AG08395 (cell line): ENCODE measurements around the gene CFAP52.
"Not testable (repeated sequence)": the region's sequence is repeated elsewhere in the genome, so short reads cannot be mapped to it uniquely, and the experiment has no call there.

ENCODE experiments used
- DNase-seq: peaks from one replicate; pipeline ENCODE4 v3.0.0; 2012; ENCODE audit warnings: mixed read lengths, low spot score

The CFAP52 gene

GRCh38 chr17:9576521-9577372 is at the start of gene CFAP52:
Gene CFAP52, plus strand, starts transcription at chr17:9576642. Its CDS starts 54 bp downstream, at chr17:9576696.
- DNase-seq = peak; percentile 90

GRCh38 chr17:9527788-9528187 is 48.7 kb upstream of the CFAP52 start:
- no peak for DNase-seq

GRCh38 chr17:9529033-9529700 is 47.3 kb upstream of the CFAP52 start:
- DNase-seq = peak; percentile 66

DNA sequence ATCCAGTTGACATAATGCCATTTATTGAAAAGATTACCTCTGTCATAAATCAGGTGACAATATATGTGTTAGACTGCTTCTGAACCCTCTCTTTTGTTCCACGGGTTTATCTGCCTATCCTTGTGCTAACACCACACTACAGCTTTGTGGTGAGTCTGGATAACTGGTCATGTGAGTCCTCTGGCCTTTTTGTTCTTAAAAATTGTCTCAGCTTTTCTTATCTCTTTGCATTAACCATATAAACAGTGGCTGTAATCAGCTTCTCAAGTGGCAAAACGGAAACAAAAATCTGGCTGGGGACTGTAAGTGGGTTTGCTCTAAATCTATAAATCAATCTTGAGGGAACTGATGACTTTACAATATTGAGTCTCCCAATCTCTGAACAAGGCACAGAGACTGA is 45.4 kb upstream of the CFAP52 start:
- DNase-seq = no peak

DNA sequence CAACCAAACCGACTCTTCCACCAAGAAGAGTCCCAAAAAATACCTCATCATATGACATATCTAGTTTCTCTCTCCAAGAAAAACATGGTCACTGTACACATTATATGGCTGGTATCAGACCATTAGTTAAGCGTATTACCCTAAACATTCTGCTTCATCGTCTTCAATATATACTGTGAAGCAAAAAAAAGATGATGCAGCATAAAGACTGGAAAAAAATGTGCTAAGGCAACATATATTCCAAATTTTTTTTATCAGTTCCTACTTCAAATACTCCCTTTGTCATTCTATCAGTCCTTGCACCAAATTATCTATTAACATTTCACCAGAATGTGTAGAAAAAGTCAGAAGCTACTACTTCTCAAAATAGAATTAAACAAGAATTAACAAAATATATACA is 43.7 kb upstream of the CFAP52 start:
- DNase-seq = no peak

DNA sequence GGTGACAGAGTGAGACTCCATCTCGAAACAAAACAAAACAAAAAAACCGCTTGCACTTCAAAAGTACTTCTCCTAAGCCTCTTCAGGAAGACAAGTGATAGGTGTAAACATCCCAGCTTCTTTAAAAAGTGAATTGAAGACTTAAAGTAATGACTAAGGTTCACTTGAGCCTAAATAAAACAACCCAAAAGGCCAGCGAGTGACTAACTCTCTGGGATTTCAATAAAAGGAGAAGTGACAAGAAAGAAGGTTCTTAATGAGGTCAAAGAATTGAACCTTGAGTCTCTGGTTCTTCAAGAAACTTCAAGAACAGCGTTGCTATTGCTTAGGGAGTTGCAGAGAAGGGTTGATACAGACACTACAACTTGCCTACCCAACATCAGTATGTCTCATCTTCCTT is 43.0 kb upstream of the CFAP52 start:
- no peak for DNase-seq

DNA sequence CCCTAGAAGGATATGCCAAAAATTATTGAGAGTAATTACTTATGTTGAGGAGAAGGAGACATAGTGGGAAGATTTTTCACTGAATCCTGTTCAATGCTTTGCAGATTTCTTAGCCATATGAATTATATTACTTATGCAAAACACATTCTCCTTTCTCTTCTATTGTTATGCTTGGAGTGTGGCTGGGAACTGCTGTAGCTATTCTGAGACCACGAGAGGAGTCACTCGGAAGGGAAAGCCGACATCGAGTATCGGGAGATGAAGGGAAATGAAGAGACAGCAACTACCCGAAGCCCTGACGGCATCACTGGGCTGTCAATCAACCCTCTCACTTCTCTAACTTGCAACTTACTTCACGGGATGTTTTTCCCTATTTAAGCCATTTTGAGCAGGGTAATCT is 40.4 kb upstream of the CFAP52 start:
- DNase-seq = no peak

DNA sequence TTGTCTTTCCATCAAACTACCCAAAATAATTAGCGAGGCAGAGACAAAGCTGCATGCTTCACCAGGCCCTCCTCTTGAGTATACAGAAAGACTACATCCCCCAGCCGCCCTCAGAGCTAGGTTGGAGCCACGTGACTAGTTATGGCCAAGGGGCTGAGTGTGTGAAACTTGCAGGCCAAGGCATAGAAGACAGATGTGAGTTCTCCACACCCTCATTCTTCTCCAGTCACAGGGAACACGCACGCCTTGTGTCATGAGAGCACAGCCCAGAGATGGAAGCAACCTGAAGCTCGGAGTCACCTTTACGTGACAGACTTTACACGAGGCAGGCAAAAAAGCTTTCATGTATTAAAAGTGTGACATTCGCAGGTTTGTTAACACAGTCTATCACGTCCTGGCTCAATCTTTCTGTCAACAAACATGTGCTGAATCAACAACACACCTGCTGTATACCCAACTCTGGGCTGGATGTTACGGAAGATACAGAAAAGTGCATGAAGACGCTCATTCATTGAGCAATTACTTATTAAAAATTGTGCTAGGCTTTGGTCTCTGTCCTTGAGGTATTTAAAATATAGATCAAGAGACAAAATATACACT is 39.2 kb upstream of the CFAP52 start:
- DNase-seq = no peak

DNA sequence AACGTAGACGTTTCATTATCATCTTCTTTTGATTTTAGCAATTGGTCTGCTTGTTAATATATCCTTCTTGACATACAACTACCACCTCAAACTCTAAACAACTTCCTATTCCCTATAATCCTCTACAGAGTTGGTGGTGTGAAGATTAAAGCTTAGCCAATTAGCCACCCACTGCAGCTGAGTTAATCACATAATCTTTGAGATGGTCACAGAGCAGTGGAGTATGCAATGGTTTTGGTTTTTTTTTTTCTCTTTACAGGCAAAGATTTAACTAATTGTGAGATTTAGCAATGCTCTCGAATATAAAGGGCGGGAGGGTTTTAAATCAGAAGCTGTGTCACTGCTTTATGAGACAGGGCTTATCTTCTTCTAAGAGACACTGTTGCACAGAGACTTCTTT is 37.8 kb upstream of the CFAP52 start:
- DNase-seq = no peak

DNA sequence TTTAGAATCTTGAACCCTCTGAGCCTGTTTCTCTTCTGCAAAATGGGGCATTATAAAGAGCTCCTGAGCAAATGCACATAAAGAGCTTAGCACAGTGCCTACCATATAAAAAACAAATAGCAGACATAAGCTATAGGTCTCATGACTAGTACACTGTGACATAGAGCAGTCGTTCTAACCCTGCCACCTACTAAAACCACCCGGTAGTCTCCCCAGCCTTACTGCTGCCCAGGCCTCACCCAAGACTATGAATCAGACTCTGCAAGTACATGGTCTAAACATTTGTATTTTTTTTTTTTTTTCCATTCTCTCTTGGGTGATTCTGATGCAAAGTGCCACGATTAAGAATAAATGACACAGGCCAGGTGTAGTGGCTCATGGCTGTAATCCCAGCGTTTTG is 34.7 kb upstream of the CFAP52 start:
- no peak for DNase-seq

GRCh38 chr17:9544221-9544620 is 32.2 kb upstream of the CFAP52 start:
- DNase-seq = no peak

DNA sequence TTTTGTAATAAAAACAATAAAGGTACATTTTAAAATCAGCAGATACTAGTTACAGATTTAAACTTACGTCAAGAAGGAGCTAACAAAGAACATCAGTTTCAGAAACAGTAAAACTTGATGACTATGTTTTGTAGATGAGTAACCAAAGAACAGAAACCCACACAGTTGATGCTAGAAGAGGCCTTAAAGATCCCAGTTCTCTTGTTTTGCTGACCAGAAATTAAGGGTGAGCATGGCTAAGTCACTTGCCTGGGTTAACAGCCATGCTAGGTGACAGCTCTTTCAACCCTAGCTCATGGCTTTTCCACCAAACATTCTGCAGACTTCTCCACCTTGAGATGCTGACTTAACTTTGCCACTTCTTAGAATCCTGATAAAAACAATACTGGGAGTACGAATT is 27.2 kb upstream of the CFAP52 start:
- DNase-seq = no peak

GRCh38 chr17:9553181-9553580 is 23.3 kb upstream of the CFAP52 start:
- DNase-seq = no peak

GRCh38 chr17:9553596-9553995 is 22.8 kb upstream of the CFAP52 start:
- no peak for DNase-seq

DNA sequence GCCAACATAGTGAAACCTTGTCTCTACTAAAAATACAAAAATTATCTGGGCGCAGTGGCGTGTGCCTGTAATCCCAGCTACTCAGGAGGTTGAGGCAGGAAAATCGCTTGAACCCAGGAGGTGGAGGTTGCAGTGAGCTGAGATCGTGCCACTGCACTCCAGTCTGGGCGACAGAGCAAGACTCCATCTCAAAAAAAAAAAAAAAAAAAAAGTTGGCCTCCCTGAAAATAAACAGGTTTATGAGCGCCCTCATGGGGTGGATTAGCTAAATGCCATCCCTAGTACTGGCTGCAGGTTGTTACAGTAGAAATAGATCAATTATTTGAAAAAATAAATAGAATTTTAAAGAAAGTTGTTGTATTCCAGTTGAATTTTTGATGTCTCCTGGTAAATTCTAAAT is 21.7 kb upstream of the CFAP52 start:
- peak; percentile 39 for DNase-seq

GRCh38 chr17:9557161-9557755 is 19.2 kb upstream of the CFAP52 start:
- no peak for DNase-seq

DNA sequence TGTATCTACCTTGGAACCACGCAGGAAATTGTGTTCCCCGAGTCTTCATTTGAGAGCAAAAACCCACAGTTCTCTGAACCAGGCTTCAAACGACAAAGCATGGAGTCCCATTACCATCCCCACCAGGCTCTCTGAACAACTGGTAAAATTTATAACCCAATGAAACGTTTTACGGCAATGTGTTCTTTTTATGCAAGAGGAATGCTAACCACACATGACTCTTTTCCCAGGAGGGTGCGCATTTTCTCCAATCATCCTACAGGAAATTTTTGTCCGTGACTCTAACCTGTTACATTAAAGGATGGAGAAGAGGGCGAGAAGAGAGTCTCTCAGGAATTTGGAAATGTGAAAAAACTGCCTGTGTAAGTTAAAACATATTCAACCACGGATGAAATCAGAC is 18.6 kb upstream of the CFAP52 start:
- DNase-seq = no peak

- DNase-seq = no peak
Measured at GRCh38 chr17:9564104-9564503, 12.3 kb upstream of the CFAP52 start.

DNA sequence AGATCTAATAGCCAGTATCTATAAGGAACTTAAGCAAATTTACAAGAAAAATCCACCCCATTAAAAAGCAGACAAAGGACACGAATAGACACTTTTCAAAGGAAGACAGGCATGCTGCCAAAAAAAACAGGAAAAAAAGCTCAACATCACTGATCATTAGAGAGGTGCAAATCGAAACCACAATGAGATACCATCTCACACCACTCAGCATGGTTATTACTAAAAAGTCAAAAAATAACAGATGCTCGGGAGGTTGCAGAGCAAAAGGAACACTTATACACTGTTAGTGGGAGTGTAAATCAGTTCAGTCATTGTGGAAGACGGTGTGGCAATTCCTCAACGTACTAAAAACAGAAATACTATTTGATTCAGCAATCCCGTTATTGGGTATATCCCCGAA is 10.4 kb upstream of the CFAP52 start:
- no peak for DNase-seq

DNA sequence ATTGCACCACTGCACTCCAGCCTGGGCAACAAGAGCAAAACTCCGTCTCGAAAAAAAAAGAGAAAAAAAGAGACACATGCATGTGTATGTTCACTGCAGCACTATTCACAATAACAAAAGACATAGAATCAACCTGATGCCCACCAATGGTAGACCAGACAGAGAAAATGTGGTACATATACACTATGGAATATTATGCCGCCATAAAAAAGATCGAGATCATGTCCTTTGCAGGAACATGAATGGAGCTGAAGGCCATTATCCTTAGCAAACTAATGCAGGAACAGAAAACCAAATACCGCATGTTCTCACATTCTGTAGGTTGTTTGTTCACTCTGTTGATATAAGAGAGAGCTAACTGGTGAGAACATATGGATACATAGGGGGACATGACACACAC is 9.7 kb upstream of the CFAP52 start:
- DNase-seq = not testable (repeated sequence)

- no peak for DNase-seq
Measured at GRCh38 chr17:9568004-9568403, 8.4 kb upstream of the CFAP52 start.

GRCh38 chr17:9568957-9569588 is 7.4 kb upstream of the CFAP52 start:
- DNase-seq = no peak
